Measurements from ENCODE around the gene TXLNA.

- TF ChIP-seq, protein P1, sequence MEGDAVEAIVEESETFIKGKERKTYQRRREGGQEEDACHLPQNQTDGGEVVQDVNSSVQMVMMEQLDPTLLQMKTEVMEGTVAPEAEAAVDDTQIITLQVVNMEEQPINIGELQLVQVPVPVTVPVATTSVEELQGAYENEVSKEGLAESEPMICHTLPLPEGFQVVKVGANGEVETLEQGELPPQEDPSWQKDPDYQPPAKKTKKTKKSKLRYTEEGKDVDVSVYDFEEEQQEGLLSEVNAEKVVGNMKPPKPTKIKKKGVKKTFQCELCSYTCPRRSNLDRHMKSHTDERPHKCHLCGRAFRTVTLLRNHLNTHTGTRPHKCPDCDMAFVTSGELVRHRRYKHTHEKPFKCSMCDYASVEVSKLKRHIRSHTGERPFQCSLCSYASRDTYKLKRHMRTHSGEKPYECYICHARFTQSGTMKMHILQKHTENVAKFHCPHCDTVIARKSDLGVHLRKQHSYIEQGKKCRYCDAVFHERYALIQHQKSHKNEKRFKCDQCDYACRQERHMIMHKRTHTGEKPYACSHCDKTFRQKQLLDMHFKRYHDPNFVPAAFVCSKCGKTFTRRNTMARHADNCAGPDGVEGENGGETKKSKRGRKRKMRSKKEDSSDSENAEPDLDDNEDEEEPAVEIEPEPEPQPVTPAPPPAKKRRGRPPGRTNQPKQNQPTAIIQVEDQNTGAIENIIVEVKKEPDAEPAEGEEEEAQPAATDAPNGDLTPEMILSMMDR (conservative IDR thresholded peaks at IDR 0.05; ENCODE audit: low read length), result no peak
- no peak for TF ChIP-seq EZH2phosphoT487 (IDR thresholded peaks at IDR 0.05; ENCODE audit: borderline replicate concordance)
Measured at GRCh38 chr1:32197837-32198236, 18.4 kb downstream of the TXLNA start.
